Frontal cortex (tissue), 4 donors: ENCODE results near the gene CCDC126. TPM values are rescaled to one million over a fixed set of nuclear protein-coding genes. Genes with fewer than 3 reads are reported as not detected.
"Not testable (repeated sequence)": the region's sequence is repeated elsewhere in the genome, so short reads cannot be mapped to it uniquely, and the experiment has no call there.

Experiments
- DNase-seq, 2 donors: peaks; one replicate each; pipeline ENCODE4 v3.0.0; 2012; ENCODE audit warnings: low spot score in 2 of 2
- FAIRE-seq: peaks from 2 replicates; lab custom pipeline; 2012; peaks lifted over from hg19 to GRCh38; lab: Jason Lieb, UNC
- total RNA-seq: library from RNA; depleted of rRNA; stranded (reverse); fragments of >200 nt; gene quantifications from one replicate; pipeline ENCODE4 v1.2.3, GENCODE V29; 2014
- donor health status: control.
- donor health status: control.
- donor health status: control.

Gene CCDC126
- total RNA-seq, 1 donor from 2014 or later, result 42.8 TPM

DNA sequence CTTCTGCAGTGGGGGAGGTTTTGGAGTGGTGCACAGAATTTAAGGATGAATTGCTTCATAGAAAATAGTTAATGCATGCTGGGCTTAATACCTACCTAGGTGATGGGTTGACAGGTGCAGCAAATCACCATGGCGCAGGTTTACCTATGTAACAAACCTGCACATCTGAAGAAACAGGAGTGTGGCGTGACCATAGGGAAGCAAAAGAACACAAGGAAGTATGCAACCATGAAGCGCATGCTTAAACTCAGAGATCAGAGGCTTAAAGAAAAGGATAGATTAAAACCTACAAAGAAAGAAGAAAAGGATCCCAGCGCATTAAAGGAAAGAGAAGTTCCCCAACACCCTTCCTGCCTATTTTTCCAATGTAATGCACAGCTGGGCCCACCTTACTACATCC lies 22.0 kb downstream of the CCDC126 start:
- no peak for DNase-seq
- FAIRE-seq, result no peak

DNA sequence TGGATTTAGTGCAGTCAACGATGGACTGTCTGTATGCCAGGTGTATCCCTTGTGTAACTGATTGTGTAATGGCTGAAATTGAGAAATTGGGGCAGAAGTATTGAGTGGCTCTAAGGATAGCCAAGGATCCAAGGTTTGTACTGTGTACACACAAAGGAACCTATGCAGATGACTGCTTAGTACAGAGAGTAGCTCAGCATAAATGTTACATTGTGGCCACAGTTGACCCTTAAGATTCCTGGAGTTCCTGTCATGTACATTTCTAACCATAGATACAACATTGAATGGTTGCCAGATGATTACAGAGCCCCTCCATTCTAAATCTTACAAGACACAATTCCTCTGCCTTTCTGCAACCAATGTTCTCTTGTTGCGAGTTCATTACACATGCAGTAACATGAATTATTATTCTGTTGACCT lies 25.3 kb downstream of the CCDC126 start:
- no peak for FAIRE-seq

DNA sequence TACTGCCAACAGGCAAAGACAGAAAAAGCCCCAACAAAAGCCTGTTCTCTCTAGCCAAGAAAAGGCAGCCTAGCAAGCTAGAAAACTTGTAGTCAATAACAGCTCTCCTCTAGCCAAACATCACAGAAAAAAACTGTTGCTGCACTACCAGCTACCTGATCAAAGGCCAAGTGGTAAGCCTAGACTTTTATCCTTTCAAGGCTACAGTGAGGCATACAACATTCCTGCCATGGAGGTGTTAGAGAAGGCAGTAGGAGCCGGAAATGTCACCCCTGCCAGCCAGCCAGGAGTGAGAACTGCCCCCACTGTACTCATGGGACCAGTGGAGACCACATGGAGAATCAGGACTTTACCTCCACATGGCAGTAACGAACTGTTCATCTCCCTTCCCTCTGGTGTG lies 31.2 kb downstream of the CCDC126 start:
- DNase-seq, result no peak
- no peak for FAIRE-seq

More for the DNA sequence above, 25.3 kb downstream of the CCDC126 start:
- DNase-seq, result no peak

DNA sequence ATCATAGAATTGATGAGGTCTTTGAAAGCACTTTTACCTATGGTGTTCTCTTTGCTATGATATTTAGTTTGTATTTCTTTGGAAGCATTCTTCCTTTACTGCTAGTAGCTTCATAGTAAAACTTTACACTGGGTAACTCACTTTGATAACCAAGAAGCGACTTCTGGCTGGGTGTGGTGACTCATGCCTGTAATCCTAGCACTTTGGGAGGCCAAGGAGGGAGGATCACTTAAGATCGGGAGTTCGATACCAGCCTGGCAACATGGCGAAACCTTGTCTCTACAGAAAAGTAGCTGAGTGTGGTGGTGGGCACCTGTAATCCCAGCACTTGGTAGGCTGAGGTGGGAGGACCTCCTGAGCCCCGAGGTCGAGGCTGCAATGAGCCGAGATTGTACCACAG lies 36.2 kb downstream of the CCDC126 start:
- FAIRE-seq, result no peak
- no peak for DNase-seq

DNA sequence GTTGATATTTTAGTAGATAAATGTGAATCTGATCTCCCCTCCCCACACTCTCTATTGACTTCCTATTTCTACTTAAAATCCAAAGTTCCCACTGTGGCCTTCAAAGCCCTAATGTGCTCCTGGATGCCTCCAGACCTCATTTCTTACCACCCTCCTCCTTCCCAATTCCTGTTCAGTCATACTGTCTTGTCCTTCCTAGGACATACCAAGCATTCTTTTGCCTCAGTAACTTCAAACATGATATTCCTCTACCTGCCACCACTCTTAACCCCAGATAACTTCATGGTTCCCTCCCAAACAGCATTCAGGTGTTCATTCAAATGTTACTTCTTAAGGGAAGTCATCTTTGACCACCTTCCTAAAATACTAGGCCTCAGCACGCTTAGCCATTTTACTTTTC lies 48.6 kb downstream of the CCDC126 start:
- FAIRE-seq, result no peak
- DNase-seq, result no peak

DNA sequence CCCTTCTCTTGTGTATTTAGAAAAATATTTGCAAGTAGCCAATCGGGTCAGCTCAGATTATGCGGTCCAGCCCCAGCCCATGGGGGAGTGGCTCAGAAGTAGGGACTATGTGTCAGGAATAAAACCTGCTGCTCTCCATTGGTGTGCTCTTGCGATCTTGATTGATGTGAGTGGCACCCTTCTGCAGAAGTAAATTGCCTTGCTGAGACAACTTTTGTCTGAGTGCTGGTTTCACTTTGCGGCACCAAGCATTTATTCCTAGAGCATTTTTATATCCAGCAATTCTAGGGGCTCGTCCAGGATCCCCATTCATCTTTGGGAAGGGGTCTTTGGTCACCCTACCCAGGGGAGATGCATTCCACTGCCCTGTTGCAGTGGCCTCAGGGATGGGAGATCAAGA lies 56.8 kb downstream of the CCDC126 start:
- no peak for DNase-seq
- no peak for FAIRE-seq

DNA sequence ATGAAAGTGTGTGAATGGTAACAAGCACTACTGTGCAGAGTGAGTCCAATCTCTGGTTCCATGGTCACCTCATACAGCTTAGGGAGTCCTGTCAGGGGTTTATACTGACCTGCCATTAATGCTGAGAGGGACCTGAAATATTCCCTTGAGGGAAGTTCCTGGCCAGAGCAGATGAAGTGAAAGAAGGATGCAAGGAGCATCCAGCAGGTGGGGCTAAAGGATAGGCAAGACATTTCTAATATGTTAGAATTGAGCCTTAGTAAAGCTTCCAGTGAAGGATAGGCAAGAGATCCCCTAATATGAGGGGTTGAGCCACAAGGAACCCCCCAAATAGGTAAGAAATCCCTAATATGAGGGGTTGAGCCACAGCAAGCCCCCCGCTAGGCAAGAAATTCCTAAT lies 57.3 kb downstream of the CCDC126 start:
- FAIRE-seq (no peak), DNase-seq (peak in 1 of 2 donors; percentile 5)

DNA sequence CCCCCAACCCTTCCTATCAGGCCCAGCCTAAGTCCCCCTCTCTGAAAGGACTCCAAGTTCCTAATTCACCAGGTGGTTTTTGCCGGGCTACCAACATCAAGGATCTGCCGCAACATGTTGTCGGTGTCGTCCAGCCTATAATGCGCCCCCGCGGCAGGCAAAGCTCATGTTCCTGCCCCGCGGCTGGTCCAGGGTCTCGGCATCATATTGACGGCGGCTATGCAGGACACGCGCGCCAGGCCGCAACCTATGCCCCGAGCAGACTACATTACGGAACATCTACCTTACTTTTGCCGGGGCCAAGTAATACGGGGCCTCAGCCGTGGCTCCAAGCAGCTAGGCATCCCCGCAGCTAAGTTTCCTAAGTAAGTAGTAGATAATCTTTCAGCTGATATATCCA lies 58.3 kb downstream of the CCDC126 start:
- no peak for FAIRE-seq
- DNase-seq, result no peak

DNA sequence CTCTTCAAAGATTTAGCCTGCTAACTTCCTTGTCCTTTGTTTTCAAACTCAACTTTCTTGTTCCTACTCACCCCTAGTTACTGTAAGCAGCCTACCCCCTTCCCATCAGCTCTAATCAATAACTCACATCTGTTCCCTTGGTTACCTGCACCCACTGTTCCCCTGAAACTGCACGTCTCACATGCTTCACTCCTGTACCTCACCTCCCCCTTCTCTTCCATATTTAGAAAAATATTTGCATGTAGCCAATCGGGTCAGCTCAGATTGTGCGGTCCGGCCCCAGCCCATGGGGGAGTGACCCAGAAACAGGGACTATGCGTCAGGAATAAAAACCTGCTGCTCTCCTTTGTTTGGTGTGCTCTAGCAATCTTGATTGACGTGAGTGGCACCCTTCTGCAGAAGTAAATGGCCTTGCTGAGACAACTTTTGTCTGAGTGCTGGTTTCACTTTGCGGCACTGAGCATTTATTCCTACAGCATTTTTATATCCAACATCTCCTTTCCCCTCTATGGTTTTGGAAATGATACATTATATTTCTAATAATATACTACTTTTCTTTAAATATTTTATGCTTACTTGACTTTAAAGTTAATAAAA lies 61.7 kb downstream of the CCDC126 start:
- DNase-seq (no peak), FAIRE-seq (no peak)

DNA sequence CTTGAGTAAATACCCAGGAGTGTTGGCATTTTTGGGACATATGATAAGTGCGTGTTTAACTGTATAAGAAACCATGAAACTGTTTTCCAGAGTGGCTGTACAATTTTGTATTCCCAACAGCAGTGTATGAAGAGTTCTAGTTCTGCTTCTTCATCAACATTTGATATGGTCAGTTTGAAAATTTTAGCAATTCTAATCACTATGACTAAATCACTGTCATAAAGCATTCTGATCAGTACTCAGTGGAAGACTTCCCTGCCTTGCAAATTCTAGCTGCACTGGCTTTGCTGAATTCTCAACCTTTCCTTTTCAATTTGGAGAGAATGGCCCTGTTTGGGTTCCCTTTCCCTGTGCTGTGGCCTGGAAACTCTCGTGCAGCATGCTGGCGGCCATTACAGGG lies 64.2 kb downstream of the CCDC126 start:
- FAIRE-seq (no peak), DNase-seq (no peak)

DNA sequence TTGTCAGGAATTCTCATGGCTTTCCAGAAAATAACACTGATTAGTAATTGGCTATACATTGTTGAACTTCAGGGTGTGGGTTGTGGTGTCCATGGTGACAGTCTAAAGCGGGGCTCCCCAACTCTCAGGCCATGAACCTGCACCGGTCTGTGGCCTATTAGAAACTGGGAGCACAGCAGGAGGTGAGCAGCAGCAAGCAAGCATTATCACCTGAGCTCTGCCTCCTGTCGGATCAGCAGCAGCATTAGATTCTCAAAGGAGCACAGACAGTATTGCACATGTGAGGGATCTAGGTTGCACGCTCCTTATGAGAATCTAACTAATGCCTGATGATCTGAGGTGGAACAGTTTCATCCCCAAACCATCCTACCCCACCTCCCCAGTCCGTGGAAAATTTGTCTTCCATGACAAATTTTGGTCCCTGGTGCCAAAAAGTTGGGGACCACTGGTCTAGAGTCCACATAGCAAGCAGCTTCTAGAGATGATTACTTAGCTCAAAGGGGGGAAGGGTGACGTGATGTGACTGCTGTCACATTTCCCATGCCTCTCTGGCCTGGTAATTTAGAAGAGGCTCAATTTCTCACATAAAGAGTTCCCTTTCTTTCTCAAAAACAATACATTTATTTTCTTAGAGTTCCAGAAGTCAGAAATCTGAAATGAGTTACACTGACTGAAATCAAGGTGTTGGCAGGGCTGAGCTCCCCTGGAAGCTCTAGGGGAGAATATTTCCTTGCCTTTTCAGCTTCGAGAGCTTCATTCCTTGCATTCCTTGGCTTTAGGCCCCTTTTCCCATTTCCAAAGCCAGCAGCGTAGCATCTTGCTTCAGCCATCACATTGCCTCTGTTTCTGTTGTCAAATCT lies 65.2 kb downstream of the CCDC126 start:
- no peak for DNase-seq
- FAIRE-seq, result no peak

DNA sequence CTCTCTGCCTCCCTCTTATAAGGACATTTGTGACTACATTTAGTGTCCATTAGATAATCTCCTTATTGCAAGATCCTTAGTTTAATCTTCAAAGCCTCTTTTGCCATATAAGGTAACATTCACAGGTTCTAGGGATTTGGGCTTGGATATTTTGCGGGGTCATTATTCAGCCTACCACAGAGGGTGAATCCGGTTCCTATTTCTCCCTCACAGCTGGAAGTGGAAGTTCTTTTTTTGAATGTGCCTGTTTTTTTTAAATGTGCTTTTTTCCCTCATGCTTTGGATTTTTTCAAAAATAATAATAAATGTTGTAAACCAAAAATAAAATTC lies 65.8 kb downstream of the CCDC126 start:
- DNase-seq, result no peak
- FAIRE-seq, result no peak

DNA sequence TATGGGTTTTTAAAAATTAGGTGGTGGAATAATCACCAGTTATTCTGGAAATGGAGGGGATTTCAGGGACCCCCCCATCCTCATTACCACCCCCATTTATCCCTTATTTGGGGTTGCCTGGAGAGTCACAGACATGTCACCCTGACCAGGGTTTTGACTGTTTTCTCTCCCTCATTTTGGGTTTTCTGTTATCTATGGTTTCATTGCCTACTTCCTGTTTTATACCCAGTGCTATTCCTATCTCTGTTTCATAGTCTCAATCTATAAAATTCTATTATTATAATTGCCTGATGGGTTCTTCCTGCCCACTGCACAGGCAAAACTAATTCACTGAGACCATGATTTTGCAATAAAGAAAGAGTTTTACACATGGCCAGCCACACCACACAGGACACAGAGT lies 66.9 kb downstream of the CCDC126 start:
- no peak for FAIRE-seq
- no peak for DNase-seq

DNA sequence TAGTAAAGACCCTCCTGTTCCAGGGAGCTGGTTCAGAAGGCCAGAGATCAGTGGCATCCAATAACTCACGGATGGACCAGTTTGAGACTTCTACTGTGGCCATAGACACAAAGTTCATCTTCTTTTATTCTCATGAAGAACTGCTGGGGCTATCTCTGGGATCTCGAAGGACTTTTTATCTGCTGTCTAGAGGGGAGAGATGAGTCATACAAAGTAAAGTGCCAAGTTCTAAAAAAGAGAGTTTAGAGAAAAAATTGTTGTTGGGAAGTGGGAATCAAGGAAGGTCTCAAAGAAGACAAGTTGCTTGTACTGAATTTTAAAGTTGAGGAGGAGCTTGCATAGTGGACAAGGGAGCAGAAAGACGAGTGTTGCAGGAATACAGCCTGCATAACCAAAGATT lies 74.9 kb downstream of the CCDC126 start:
- no peak for DNase-seq
- FAIRE-seq, result no peak

DNA sequence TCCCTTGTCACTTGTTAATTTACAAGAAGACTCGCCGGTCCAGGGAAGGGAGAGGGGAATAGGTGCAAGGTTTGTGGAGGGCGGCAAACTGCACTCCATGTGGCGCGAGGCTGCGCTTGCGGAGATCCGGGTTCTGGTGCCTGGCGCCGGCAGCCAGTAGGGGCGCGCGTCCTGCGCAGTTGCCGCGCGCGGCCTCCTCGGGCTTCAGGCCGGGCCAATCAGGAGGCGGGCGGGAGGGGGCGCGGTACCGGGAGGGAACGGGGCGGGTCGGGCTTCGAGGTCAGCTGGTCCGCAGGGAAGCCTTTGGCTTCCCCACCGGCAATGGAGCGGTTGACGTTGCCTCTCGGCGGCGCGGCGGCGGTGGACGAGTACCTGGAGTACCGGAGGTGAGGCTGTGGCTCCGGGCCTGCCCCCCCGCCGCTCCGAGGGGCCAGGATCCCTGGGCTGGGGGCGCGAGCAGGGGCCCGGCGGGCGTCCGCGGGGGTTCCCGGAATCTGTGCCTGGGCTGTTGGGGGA lies 82.8 kb downstream of the CCDC126 start, which contains the start of gene FAM221A:
TSS of gene FAM221A (plus strand) at position 302 of the 516 bp plus-strand sequence. CDS start at position 322, 20 bp downstream.
- DNase-seq (peak; percentile 82), FAIRE-seq (no peak)

DNA sequence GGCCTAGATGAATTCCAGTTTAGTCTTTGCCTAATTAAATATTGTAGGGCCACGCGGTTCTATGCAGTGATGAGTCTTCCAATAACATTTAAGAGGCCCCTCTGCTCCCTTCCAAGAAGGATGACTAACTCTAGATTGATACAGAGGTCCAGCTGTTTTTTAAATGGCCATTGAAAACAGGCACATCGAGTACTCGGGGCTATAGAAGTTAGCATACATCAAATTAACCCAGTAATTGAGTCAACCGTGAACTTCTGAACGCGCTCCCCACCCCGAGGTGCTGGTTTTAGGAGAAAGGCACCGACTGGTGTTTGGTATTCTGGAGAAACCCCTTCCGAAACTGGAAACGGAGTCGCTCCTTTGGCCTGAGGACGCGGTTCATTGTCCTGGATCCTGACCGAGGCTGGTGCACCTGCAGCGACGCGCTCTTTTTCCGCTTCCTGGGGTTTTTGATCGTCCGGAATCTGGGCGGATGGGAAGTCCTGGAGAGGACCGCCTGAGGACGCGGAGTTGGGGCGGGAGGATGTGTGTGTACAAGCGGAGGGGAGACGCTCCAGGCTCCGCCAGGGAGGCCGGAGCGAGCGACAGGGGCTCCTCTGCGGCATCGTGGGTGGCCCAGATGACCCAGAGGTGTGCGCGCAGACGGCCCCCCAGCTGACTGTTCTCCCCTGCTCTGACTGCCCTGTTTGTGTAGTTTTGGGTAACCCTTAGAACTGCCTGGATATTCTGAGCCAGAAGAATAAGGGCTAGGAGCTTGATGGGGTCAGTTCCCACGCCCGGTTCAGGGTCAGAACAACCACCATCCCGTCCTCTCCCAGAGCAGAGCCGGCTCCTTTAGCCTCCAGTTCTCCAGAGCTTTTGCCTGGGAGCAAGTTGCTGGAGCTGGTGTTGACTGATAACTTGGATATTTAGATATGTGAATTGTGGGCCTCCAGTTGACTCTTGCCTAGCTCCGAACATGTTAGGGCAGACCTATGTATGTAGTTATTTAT lies 83.5 kb downstream of the CCDC126 start:
- FAIRE-seq (no peak), DNase-seq (peak; percentile 31 to 46)

DNA sequence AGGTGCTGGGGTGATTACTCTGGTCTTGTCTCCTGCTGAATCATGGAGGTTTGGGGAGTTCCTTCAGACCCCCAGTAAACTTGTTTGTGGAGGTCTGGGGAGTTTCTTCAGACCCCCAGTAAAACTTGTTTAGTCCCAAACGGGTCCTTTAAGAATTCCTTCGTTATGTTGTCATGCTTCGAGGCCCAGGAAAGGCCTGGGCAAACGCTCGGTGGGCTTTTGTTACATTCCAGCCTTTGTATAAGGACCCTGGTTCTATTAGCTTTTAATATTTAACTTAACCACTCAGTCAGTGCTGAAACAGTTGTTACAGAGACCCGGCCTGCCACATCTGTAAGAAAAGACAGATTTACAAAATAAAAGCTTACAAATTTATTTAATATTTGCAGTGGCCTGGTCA lies 86.9 kb downstream of the CCDC126 start:
- DNase-seq, FAIRE-seq: not testable (repeated sequence)

DNA sequence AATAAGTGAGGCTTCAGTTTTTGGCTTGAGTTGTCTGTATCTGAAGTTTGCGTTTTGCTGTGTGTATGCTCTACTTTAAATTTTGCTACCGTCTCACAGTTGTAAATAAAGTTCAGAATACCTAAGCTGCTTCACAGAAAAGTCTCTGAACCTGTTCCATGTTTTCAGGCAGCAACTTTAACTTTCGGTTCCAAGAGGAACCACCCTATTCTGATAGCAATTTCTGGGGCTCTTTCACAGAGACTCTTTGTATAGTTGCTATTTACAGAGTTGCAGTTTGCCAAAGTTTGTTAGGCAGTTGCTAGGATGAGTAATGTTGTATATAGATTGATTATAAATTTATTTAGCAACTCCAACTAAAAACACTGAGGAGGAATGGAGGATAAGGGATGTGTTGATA lies 88.5 kb downstream of the CCDC126 start:
- no peak for DNase-seq
- FAIRE-seq, result no peak

DNA sequence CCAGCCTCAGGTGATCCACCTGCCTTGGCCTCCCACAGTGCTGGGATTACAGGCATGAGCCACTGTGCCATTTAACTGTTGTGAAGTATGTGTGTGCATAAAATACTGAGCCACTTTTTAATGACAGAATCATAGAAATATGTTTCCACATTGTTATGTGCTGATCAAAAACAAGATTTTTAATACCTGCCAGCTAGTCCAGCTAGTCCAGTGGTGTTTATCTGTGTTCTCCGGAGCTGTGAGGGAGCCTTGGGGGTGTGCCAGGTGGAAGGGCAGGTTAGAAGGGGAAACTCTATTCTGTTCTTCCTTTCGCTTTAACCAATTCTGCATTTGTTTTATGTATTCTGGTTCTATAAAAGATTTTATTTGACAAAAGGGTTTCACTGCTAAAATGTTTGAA lies 89.8 kb downstream of the CCDC126 start:
- FAIRE-seq, result no peak
- DNase-seq, result no peak

DNA sequence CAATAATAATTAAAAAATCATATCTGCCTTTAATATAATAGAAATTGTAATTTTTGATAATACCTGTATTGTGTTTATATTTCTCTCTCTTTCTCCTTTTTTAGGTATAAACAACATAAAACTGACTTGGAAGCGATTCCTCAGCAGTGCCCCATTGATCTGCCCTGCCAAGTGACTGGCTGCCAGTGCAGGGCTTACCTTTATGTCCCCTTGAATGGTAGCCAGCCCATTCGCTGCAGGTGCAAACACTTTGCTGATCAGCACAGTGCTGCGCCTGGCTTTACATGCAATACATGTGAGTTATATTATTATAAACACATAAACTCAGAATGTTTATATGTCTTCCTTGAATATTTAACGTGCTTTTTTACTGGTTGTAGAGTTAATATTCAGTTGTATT lies 92.0 kb downstream of the CCDC126 start:
- no peak for DNase-seq
- no peak for FAIRE-seq
